ENCODE measurements around the gene NECTIN4.
A peak's percentile ranks its signal among the peaks of the same experiment; 100 is the strongest.

NECTIN4 gene

DNA sequence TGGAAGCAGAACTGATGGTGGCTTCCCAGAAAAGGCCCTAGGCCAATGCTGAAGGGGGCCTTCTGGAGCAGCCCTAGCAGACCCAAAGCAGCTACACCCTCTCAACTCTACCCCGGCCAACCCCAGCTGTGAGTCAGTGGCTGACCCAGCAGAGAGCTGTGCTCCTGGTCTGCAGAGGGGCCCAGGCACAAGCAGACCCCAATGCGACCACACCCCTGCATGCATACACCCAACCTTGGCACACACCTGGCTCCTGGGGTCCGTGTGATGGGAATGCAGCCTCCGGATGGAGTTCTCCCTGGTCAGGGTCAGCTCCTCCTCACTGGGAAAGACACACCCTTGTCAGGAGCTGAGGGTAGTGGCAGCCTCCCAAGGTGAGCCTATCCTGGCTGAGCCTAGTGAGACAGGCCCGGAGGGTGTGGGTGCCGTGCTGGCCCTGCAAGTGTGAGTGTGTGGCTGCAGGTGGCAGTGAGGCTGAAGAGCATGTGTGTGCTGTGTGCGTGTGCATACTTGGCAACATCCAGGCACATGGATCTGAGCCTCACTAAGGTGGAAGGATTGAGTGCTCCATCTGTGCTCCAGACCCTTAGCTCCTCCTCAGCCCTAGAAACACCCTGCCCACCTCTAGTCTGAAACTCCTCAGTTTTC is 15.8 kb downstream of the NECTIN4 start:
- Histone ChIP-seq H2BK5ac (ENCODE audit: low read depth, low read length, poor library complexity, severe bottlenecking) (no peak overlapping the region), H3K14ac (ENCODE audit: low read length in 2 of 2) (no peak overlapping the region), H3K36me3 (ENCODE audit: control insufficient read depth in 1 of 2, insufficient read depth in 2 of 2, low read depth in 1 of 2, low read length in 2 of 2) (no peaks in the 10 kb centered on the region), H3K27me3 (ENCODE audit: control insufficient read depth in 1 of 2, insufficient read depth in 1 of 2, low read length in 2 of 2) (no peaks in the 10 kb centered on the region), H4K8ac (ENCODE audit: low read length) (peak overlapping the region; percentile 32), H3K4me3 (ENCODE audit: insufficient read depth in 1 of 2, low read depth in 1 of 2, low read length in 2 of 2) (no peak overlapping the region), H3K4me1 (ENCODE audit: control insufficient read depth, insufficient read depth, low read depth, low read length) (no peaks in the 10 kb centered on the region), H2BK12ac (ENCODE audit: low read length in 2 of 2) (peak overlapping the region in 1 of 2 experiments; percentile 11), H3K18ac (ENCODE audit: low read depth in 1 of 2, low read length in 2 of 2) (no peak overlapping the region), H3K23ac (ENCODE audit: low read length in 2 of 2) (no peak overlapping the region), H3K79me1 (replicated peaks; ENCODE audit: low read length, poor library complexity, severe bottlenecking) (no peaks in the 10 kb centered on the region), H3K27ac (ENCODE audit: low read length, poor library complexity, severe bottlenecking) (no peak overlapping the region), H3K9me3 (ENCODE audit: control insufficient read depth, low read length) (no peaks in the 10 kb centered on the region), H2AK5ac (ENCODE audit: low read length, severe bottlenecking) (no peak overlapping the region), H2AFZ (ENCODE audit: low read depth, low read length) (no peak overlapping the region), H3K9ac (ENCODE audit: low read length) (no peak overlapping the region), H2BK120ac (ENCODE audit: low read depth, low read length) (no peak overlapping the region), H3K4ac (ENCODE audit: low read depth in 1 of 2, low read length in 2 of 2) (no peak overlapping the region), H2BK15ac (ENCODE audit: low read depth, poor library complexity, severe bottlenecking) (no peak overlapping the region), H3K4me2 (ENCODE audit: low read length, poor library complexity, severe bottlenecking) (no peak overlapping the region), H4K91ac (ENCODE audit: low read length) (peak overlapping the region; percentile 3)
- 71% methylated on average over 7 of the region's 7 CpGs for WGBS
- DNase-seq: no peak

GRCh38 chr1:161072751-161073449 is 16.5 kb downstream of the NECTIN4 start:
- no peaks in the 10 kb centered on the region for H3K36me3 ChIP-seq (ENCODE audit: control insufficient read depth in 1 of 2, insufficient read depth in 2 of 2, low read depth in 1 of 2, low read length in 2 of 2)
- no peak overlapping the region for H3K4me3 ChIP-seq (ENCODE audit: insufficient read depth in 1 of 2, low read depth in 1 of 2, low read length in 2 of 2)
- no peak overlapping the region for H2BK5ac ChIP-seq (ENCODE audit: low read depth, low read length, poor library complexity, severe bottlenecking)
- H3K4ac ChIP-seq (ENCODE audit: low read depth in 1 of 2, low read length in 2 of 2): no peak overlapping the region
- no peaks in the 10 kb centered on the region for H3K9me3 ChIP-seq (ENCODE audit: control insufficient read depth, low read length)
- H3K9ac ChIP-seq (ENCODE audit: low read length): no peak overlapping the region
- whole genome bisulfite sequencing: 96% methylated on average over 19 of the region's 19 CpGs
- no peak overlapping the region for H4K91ac ChIP-seq (ENCODE audit: low read length)
- H3K4me1 ChIP-seq (ENCODE audit: control insufficient read depth, insufficient read depth, low read depth, low read length): no peaks in the 10 kb centered on the region
- no peak overlapping the region for H3K27ac ChIP-seq (ENCODE audit: low read length, poor library complexity, severe bottlenecking)
- no peak overlapping the region for H3K18ac ChIP-seq (ENCODE audit: low read depth in 1 of 2, low read length in 2 of 2)
- no peak overlapping the region for H2AK5ac ChIP-seq (ENCODE audit: low read length, severe bottlenecking)
- H3K79me1 ChIP-seq (replicated peaks; ENCODE audit: low read length, poor library complexity, severe bottlenecking): no peaks in the 10 kb centered on the region
- no peak overlapping the region for H3K14ac ChIP-seq (ENCODE audit: low read length in 2 of 2)
- no peak for DNase-seq
- no peak overlapping the region for H2BK120ac ChIP-seq (ENCODE audit: low read depth, low read length)
- H2AFZ ChIP-seq (ENCODE audit: low read depth, low read length): no peak overlapping the region
- no peak overlapping the region for H2BK12ac ChIP-seq (ENCODE audit: low read length in 2 of 2)
- no peak overlapping the region for H2BK15ac ChIP-seq (ENCODE audit: low read depth, poor library complexity, severe bottlenecking)
- H3K23ac ChIP-seq (ENCODE audit: low read length in 2 of 2): no peak overlapping the region
- H3K27me3 ChIP-seq (ENCODE audit: control insufficient read depth in 1 of 2, insufficient read depth in 1 of 2, low read length in 2 of 2): peaks cover 0 to 4% of the 10 kb centered on the region in 2 experiments
- no peak overlapping the region for H4K8ac ChIP-seq (ENCODE audit: low read length)
- H3K4me2 ChIP-seq (ENCODE audit: low read length, poor library complexity, severe bottlenecking): no peak overlapping the region

- H3K4me3 ChIP-seq (ENCODE audit: insufficient read depth in 1 of 2, low read depth in 1 of 2, low read length in 2 of 2): no peak overlapping the region
- no peak overlapping the region for H2BK120ac ChIP-seq (ENCODE audit: low read depth, low read length)
- H3K14ac ChIP-seq (ENCODE audit: low read length in 2 of 2): peak overlapping the region in 1 of 2 experiments; percentile 9
- H3K79me1 ChIP-seq (replicated peaks; ENCODE audit: low read length, poor library complexity, severe bottlenecking): no peaks in the 10 kb centered on the region
- H3K4me1 ChIP-seq (ENCODE audit: control insufficient read depth, insufficient read depth, low read depth, low read length): no peaks in the 10 kb centered on the region
- H2AFZ ChIP-seq (ENCODE audit: low read depth, low read length): no peak overlapping the region
- no peak overlapping the region for H3K23ac ChIP-seq (ENCODE audit: low read length in 2 of 2)
- no peak overlapping the region for H3K9ac ChIP-seq (ENCODE audit: low read length)
- peak; percentile 49 for DNase-seq
- H2AK5ac ChIP-seq (ENCODE audit: low read length, severe bottlenecking): no peak overlapping the region
- no peaks in the 10 kb centered on the region for H3K9me3 ChIP-seq (ENCODE audit: control insufficient read depth, low read length)
- H3K27me3 ChIP-seq (ENCODE audit: control insufficient read depth in 1 of 2, insufficient read depth in 1 of 2, low read length in 2 of 2): peaks cover 0 to 7% of the 10 kb centered on the region in 2 experiments
- no peak overlapping the region for H3K4ac ChIP-seq (ENCODE audit: low read depth in 1 of 2, low read length in 2 of 2)
- WGBS: 79% methylated on average over 9 of the region's 9 CpGs
- H3K4me2 ChIP-seq (ENCODE audit: low read length, poor library complexity, severe bottlenecking): no peak overlapping the region
- H2BK12ac ChIP-seq (ENCODE audit: low read length in 2 of 2): no peak overlapping the region
- H4K91ac ChIP-seq (ENCODE audit: low read length): no peak overlapping the region
- H3K36me3 ChIP-seq (ENCODE audit: control insufficient read depth in 1 of 2, insufficient read depth in 2 of 2, low read depth in 1 of 2, low read length in 2 of 2): no peaks in the 10 kb centered on the region
- no peak overlapping the region for H2BK5ac ChIP-seq (ENCODE audit: low read depth, low read length, poor library complexity, severe bottlenecking)
- H3K18ac ChIP-seq (ENCODE audit: low read depth in 1 of 2, low read length in 2 of 2): no peak overlapping the region
- H4K8ac ChIP-seq (ENCODE audit: low read length): no peak overlapping the region
- H3K27ac ChIP-seq (ENCODE audit: low read length, poor library complexity, severe bottlenecking): no peak overlapping the region
- no peak overlapping the region for H2BK15ac ChIP-seq (ENCODE audit: low read depth, poor library complexity, severe bottlenecking)
Observed at GRCh38 chr1:161071886-161072371, 17.4 kb downstream of the NECTIN4 start.

DNA sequence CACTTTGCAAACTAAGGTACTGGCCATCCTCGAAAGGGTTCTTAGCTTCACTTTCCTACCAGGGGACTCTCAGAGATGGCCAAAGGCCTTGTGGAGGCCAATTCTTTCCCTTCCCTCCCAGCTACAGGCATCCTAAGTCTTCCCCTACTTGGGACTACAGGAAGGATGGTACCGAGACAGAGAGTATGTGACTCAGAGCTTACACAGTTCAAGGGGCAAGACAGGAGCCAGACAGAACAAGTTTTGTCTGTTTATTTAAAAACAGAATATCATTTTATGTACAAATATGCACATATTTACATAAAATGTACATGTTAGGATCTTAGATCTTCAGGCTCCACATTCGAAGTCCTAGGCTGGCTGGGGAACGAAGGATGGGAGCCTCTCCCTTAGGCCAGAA is 18.6 kb downstream of the NECTIN4 start:
- H3K36me3 ChIP-seq (ENCODE audit: control insufficient read depth in 1 of 2, insufficient read depth in 2 of 2, low read depth in 1 of 2, low read length in 2 of 2): no peaks in the 10 kb centered on the region
- no peak overlapping the region for H2AK5ac ChIP-seq (ENCODE audit: low read length, severe bottlenecking)
- H3K79me1 ChIP-seq (replicated peaks; ENCODE audit: low read length, poor library complexity, severe bottlenecking): no peaks in the 10 kb centered on the region
- no peak overlapping the region for H3K14ac ChIP-seq (ENCODE audit: low read length in 2 of 2)
- no peak overlapping the region for H4K91ac ChIP-seq (ENCODE audit: low read length)
- WGBS: 83% methylated on average over 4 of the region's 4 CpGs
- no peak overlapping the region for H3K4me3 ChIP-seq (ENCODE audit: insufficient read depth in 1 of 2, low read depth in 1 of 2, low read length in 2 of 2)
- no peak overlapping the region for H3K9ac ChIP-seq (ENCODE audit: low read length)
- H3K27me3 ChIP-seq (ENCODE audit: control insufficient read depth in 1 of 2, insufficient read depth in 1 of 2, low read length in 2 of 2): peaks cover 0 to 7% of the 10 kb centered on the region in 2 experiments
- no peak overlapping the region for H3K4ac ChIP-seq (ENCODE audit: low read depth in 1 of 2, low read length in 2 of 2)
- no peak overlapping the region for H3K18ac ChIP-seq (ENCODE audit: low read depth in 1 of 2, low read length in 2 of 2)
- H3K4me2 ChIP-seq (ENCODE audit: low read length, poor library complexity, severe bottlenecking): no peak overlapping the region
- H2BK5ac ChIP-seq (ENCODE audit: low read depth, low read length, poor library complexity, severe bottlenecking): no peak overlapping the region
- no peak overlapping the region for H4K8ac ChIP-seq (ENCODE audit: low read length)
- no peak overlapping the region for H2BK15ac ChIP-seq (ENCODE audit: low read depth, poor library complexity, severe bottlenecking)
- no peak overlapping the region for H3K23ac ChIP-seq (ENCODE audit: low read length in 2 of 2)
- H3K27ac ChIP-seq (ENCODE audit: low read length, poor library complexity, severe bottlenecking): no peak overlapping the region
- H2AFZ ChIP-seq (ENCODE audit: low read depth, low read length): no peak overlapping the region
- no peaks in the 10 kb centered on the region for H3K4me1 ChIP-seq (ENCODE audit: control insufficient read depth, insufficient read depth, low read depth, low read length)
- peak; percentile 42 for DNase-seq
- H2BK12ac ChIP-seq (ENCODE audit: low read length in 2 of 2): no peak overlapping the region
- H3K9me3 ChIP-seq (ENCODE audit: control insufficient read depth, low read length): no peaks in the 10 kb centered on the region
- no peak overlapping the region for H2BK120ac ChIP-seq (ENCODE audit: low read depth, low read length)
